Stimulated activated CD4-positive, alpha-beta T cell treated with anti-CD3 and anti-CD28 coated beads, TNF-alpha, amount 100 ng/mL, for 1 hour (primary cell): ENCODE measurements around the gene CARNS1.
A peak's percentile ranks its signal among the peaks of the same experiment; 100 is the strongest.

Source experiments
- DNase-seq, 3 donors: peaks; one replicate each; pipeline ENCODE4 v3.0.0-alpha.2; 2020; ENCODE audit warnings: low read depth in 3 of 3, low spot score in 1 of 3

The CARNS1 gene

GRCh38 chr11:67428052-67429001, 12.8 kb downstream of the CARNS1 start, which contains the start of gene RPS6KB2:
Gene RPS6KB2, plus strand, starts transcription at chr11:67428494. Its CDS starts 52 bp downstream, at chr11:67428546.
- DNase-seq = peak; percentile 95 to 99 (median 96)

DNA sequence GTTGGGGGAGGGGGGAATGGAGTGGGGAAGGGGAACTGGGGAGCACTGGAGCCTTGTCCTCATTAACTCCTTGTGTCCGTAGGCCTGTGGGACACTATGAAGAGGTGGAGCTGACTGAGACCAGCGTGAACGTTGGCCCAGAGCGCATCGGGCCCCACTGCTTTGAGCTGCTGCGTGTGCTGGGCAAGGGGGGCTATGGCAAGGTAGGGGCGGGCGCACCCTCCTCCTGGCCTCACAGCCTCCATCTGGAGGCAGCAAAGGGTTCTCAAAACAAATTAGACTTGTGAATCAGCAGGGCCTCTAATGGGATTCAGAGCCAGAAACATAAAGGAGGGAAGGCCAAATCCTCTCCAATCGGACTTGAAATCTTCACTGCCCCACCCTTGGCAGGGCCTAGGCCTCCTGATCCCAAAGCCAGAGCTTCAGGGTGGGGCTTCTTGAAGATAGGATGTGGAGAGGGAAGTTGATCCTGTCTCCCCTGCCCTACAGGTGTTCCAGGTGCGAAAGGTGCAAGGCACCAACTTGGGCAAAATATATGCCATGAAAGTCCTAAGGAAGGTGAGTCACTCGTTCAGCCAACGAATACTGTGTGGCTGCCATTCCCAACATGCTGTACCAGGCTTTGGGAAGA, 13.7 kb downstream of the CARNS1 start:
- no peak for DNase-seq

GRCh38 chr11:67429722-67430121, 14.2 kb downstream of the CARNS1 start:
- no peak for DNase-seq

- DNase-seq = no peak
Observed at GRCh38 chr11:67431346-67432249, 16.1 kb downstream of the CARNS1 start.

DNA sequence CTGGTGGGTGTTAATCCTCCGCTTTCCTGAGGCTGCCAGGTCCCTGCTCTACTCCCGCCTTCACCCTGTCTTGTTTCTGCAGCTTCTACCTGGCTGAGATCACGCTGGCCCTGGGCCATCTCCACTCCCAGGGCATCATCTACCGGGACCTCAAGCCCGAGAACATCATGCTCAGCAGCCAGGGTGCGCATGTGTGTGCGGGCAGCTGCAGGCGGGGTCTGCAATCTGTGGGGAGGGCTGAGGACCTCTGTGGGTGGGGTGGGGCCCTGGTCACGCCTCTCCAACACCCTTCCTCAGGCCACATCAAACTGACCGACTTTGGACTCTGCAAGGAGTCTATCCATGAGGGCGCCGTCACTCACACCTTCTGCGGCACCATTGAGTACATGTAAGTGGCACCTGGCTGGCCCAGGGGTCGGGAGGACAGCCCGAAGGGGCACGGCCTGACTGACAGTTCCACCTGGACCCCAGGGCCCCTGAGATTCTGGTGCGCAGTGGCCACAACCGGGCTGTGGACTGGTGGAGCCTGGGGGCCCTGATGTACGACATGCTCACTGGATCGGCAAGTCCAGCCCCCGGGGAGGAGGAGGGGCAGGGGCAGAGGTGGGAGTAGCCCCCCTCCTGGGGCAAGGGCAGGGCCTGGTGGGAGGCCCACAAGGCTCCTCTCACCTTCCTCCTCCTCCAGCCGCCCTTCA, 17.3 kb downstream of the CARNS1 start:
- no peak for DNase-seq

GRCh38 chr11:67433536-67434394, 18.3 kb downstream of the CARNS1 start:
- no peak for DNase-seq

- DNase-seq = no peak
Observed at GRCh38 chr11:67434395-67434881, 19.0 kb downstream of the CARNS1 start.

DNA sequence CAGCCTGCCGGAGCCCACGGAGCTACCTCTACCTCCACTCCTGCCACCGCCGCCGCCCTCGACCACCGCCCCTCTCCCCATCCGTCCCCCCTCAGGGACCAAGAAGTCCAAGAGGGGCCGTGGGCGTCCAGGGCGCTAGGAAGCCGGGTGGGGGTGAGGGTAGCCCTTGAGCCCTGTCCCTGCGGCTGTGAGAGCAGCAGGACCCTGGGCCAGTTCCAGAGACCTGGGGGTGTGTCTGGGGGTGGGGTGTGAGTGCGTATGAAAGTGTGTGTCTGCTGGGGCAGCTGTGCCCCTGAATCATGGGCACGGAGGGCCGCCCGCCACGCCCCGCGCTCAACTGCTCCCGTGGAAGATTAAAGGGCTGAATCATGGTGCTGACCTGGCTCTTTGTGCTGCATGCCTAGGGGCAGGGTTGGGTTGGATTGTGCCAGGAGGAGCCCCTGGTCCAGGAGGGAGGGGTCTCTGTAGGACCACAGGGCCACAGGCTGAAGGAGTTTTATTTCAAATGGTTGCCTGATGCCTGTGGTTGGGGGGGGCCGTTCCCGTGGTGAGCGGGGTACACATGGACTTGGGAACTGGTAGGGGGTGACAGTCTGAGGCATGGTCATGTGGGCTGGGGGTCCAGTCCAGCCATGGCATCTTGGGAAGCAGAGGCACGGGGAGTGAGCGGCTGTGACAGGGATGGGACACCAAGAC, 19.7 kb downstream of the CARNS1 start:
- DNase-seq = no peak

GRCh38 chr11:67435727-67436458, 20.4 kb downstream of the CARNS1 start:
- DNase-seq = no peak

DNA sequence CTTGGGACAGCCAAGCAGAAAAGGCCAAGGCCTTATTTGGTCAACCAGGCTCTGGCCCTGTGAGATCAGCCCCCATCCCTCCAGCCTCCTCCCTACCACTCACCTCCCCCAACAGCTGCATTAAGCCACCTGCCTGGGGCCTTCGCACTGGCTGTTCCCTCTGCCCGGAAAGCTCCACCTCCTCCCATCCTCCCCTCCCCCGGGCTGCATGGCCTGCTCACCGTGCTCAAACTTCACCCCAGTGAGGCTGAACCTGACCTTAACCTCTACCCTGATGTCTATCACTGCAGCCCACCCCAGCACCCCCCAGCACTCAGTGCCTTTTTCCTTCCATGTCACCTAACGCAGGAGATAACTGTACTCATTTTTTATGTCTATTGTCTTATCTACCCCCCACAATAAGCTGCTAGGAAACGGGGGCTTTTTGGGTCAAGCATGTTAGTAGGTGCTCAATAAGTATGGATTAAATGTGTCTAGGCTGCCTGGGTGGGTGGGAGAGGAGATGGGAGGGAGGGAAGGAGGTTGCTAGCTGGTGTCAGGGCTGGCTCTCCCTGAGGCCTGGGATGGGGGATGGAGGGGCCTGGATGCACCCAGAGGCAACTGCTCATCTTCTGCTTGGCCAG, 21.1 kb downstream of the CARNS1 start:
- DNase-seq = peak in 2 of 3 donors; percentile 47 to 60

GRCh38 chr11:67437082-67437808, 21.8 kb downstream of the CARNS1 start, which contains the start of gene PTPRCAP:
Gene PTPRCAP, minus strand, starts transcription at chr11:67437682. Its CDS starts 63 bp downstream, at chr11:67437619.
- peak; percentile 51 to 69 (median 62) for DNase-seq

DNA sequence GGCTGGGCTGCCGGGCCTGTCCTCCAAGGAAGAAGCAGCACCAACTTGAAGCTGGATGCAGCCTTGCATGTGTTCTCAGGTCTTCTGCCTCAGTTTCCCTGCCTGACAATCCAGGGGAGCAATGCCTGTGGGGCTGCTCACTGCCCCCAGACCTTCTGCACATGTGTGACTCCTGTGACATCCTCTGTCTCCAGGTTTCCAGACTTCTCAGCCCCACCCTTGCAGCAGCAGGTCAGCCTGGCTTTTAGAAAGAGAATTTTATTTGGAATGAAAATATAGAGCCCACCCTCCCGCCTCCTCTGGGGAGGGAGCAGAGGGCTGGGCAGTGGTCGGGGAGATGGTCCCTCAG, 22.3 kb downstream of the CARNS1 start:
- no peak for DNase-seq

DNA sequence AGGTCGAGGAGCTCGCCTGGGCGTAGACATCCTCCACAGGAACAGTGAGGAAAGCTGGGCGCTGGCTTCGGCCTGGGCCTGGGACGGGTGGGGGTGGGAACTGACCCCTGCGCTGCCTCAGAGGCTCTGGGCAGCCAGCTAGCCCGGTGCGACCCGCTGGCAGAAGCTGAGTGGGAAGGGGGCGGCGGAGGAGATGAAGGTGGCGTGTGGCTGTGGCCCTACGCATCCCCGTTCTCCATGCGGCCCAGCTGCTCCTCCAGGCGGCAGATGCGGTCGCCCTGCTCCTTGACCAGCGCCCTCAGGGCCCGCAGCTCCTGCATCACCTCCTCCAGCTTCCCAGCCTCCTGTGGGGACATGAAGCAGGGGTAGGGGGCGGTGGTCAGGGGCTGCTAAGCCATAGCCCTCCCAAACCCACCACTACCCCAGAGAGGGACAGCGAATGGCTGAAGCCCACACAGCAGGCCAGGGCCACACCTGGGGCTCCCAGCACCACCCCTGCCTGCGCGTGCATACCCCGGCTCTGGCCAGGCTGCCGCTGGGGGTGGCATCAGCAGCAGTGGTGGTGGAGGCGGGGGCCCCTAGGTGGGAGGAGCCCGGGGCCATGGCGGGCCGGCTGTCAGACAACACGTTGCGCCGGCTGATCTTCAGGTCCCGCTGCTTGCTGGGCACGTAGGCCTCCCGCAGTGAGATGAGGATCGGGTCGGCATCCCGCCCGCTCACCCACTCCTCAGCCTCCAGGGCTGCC, 22.9 kb downstream of the CARNS1 start:
- DNase-seq = peak; percentile 43 to 65 (median 51)

GRCh38 chr11:67439321-67440228, 24.1 kb downstream of the CARNS1 start:
- no peak for DNase-seq
